HUDEP-2 (cell line): Measurements from ENCODE around the gene CTSZ.
A peak's percentile ranks its signal among the peaks of the same experiment; 100 is the strongest.
"Not testable (repeated sequence)": the region's sequence is repeated elsewhere in the genome, so short reads cannot be mapped to it uniquely, and the experiment has no call there.

Experiments used
- DNase-seq, 76 experiments: peaks; one replicate each; lab custom pipeline; 2025; ENCODE audit not compliant: unreplicated experiment in 76 of 76; lab: John Stamatoyannopoulos, UW

CTSZ gene

DNA sequence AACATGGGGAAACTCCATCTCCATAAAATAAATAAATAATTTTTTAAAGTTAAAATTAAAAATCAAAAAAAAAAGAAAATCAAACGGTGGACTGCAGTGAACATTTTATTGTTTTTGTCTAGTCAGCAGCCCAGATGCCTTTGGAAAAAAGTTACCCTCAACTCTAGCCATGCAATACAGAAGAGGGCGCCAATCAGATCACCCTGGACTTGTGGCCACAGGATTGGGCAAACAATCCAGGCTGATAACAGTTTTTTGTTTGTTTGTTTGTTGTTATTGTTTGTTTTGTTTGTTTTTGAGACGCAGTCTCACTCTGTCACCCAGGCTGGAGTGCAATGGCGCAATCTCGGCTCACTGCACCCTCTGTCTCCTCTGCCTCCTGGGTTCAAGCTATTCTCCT lies 56.5 kb downstream of the CTSZ start:
- peak in 1 of 76 experiments; percentile 9 for DNase-seq

- not testable (repeated sequence) for DNase-seq
These were observed 59.2 kb downstream of the CTSZ start for GRCh38 chr20:58947797-58948388.

DNA sequence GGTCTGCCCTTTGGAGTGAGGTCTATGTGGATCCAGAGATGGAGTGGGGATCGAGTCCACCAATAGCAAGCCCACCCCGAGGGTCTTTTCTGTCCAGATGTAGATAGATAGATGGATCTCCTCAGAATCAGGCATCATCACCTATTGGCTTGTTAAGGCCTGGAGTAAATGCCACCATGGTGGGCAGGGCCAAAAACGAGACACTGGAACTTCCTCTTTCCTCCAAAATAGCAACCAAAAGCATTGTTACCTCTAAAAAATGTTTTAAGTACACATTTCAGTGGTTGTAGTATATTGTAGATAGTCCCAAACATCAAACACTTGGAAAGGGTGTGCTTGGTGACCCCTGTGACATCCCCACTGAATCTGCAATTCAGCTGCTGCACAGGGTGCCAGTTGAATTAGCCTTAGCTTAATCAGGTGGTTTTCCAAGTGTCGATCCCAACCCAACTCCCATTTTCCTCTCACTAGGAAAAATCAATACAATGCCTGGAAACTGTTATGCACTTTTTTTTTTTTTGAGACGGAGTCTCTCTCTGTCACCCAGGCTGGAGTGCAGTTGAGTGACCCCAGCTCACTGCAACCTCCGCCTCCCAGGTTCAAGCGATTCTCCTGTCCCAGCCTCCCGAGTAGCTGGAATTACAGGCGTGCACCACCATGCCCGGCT lies 61.0 kb downstream of the CTSZ start:
- no peak for DNase-seq
